Amniotic epithelial cell (primary cell): ENCODE results near the gene ABLIM1.
A peak's percentile ranks its signal among the peaks of the same experiment; 100 is the strongest.

Experiments used
- DNase-seq: peaks from one replicate; pipeline ENCODE4 v3.0.0-alpha.2; 2010; ENCODE audit warnings: low read depth

Gene ABLIM1

DNA sequence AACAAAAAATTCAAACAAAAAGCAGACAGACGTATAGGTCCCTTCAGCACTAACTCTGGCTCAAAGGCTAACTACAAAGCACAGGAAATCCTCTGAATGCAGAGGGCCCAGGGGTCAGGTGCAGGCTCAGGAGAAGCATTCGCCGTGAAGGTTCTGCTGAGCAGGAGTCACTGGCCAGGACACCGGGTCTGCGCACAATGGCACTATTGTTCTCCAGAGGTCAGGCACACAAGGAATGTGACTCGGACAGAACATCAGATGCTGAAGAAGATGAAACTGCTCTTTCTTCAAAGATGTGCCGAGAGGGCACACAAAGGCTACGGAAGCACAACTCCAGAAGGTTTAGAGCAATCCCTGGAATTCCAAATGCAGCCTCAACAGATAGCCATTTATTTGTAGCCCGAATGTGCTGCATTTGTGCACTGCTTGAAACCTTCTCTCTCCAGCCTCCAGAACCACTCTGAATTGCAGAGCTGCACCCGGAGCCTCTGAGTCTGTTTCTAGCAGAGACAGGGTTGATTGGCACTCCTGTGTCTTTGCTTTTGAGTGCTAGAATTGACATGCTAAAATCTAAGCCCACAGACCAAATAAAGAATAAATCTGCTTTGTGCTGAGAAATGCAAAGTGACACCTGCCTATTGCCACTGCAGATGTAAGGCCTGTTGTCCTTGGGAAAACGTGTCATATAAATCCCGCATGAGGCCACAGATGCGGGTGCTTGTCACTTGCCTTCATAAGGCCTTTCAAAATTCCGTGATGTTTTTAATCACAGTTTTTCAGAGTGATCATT, 168.4 kb downstream of the ABLIM1 start:
- no peak for DNase-seq

DNA sequence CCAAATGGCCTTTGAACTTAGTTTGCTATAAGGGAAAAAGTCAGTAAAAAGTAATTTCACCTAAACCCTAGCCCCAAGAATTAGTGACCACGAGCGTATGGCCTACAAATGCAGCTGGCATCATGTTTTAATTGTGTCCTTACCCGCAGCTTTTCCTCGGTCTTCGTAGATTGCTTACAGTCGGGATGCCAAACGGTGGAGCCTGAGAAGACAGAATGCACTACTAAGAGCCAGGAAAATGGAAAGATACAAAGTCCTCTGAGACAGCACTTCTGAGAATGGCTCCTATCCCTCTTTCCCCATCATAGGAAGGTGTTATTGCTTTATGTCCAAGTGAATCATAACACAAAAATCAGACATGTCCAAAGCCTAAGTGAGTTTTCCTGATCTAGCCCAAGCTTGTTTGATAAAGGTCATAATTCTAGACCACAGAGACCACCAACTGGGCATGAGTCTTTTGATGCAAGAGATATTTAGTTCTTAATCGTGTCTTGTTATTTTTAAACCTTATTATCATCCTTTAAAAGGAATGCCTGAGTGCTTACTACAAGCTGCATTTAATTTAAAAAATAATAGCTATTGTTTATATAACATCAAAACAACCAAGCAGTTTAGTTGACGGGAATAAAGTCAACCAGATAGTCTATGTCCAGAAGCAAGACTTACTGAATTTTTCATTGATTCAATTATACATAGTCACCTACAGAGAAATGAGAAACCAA, 170.1 kb downstream of the ABLIM1 start:
- DNase-seq = peak; percentile 17

DNA sequence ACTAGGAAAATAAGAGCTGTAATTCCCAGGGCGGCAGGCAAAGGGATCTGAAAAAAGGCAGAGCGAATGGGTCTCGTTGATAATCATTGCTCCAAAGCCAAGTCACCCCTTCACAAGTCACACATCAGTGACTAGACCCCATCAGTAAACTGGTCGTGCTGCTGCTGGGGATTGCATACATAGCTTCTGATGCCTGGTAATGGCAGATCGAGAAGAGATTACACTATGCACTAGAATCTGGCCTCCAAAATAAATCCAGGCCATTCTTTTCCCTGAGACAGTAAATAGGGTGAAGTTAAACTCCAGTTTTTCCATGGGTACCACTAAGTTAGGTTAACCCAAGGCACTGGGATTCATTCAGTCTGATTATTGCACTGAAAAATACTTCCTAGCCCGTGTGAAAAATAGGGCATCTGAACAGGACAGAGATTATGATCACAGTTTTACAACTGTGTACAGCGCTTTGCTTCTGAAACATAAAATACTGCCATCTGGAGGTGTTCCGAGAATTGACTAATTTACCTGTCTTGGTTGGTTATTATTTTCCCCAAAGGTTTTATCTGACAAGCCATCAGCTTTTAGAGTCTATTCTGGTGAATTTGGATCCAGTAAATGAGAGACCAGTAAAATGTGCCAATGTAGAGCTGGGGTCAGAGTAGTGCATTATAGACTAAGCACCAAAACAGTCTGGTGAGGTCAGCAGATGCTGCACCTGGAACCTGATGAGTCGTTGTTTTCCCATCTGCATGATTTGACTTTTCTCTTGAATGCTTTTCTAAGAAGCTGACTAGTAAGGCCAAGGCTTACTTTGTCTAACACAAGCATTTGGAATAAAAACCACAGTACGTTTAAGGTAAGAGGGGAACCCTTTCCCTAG, 170.9 kb downstream of the ABLIM1 start:
- DNase-seq = no peak

DNA sequence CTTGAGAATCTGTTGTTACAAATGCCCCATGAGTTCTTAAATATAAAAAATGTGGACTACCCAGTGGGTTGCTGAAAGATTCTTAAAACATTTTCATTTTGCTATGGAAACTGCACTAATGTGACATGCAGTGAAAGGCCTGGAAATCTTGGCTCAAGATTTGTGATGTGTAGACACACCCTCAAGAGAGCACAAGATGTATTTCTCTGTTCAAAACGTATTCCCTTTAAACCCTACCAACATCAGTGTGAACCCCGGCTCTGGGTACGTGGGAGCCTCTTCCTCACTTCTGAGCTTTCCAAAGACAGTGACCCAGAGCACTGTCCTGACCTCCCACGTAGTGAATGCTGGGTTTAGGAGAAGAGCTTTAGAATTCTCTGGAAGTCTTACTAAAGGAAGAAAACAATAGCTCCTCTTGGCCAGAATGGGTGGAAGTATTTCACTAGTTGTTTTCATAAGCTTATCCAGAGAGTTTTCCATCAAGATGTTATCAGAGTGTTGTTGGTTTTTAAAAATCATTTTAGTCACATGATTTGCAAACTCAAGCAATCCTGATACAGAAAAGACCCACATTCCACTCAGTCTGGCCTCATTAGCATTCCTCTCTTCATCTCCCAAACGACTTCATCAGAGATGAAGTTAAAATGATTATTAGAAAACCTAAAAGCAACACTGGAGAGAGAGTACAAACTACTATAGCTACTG, 172.2 kb downstream of the ABLIM1 start:
- DNase-seq = no peak

DNA sequence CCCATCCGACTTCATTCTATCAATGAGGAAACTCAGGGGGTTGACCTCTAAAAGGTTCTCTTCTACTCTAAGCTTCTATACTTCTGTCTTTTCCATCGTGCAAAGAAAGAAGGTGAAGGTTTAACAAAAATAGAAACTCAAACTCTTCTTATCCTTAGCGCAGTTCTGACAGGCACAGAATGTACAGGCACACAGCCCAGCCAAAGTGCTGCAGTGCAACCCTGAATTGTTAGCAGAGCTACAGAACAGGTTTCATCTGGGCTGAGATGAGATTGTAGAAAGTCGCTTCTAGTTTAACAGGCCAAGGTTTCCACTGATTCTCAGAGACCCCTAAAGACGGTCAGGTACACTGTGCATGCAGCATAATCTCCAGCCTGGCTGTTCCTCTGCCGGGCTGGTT, 174.5 kb downstream of the ABLIM1 start:
- no peak for DNase-seq

- DNase-seq = no peak
Observed at GRCh38 chr10:114482480-114483304, 175.4 kb downstream of the ABLIM1 start.

DNA sequence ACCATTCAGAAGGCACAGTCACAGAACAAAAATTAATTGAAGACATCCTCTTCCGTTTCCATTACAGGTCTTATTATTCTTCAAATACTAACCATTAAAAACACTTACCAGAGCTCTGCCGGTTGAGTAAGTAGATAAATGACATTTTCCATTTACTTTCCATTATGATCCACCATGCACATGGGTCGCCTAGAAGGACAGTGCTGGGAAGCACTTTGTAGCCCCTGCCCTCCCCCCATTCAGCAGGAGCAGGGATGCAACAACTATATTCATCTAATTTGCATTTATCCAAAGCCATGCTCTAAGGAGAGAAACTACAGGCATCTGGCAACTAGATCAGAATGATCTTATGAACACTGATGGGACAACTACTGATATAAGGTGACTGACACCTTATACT, 177.0 kb downstream of the ABLIM1 start:
- DNase-seq = no peak

GRCh38 chr10:114479836-114480235, 178.2 kb downstream of the ABLIM1 start:
- DNase-seq = no peak

DNA sequence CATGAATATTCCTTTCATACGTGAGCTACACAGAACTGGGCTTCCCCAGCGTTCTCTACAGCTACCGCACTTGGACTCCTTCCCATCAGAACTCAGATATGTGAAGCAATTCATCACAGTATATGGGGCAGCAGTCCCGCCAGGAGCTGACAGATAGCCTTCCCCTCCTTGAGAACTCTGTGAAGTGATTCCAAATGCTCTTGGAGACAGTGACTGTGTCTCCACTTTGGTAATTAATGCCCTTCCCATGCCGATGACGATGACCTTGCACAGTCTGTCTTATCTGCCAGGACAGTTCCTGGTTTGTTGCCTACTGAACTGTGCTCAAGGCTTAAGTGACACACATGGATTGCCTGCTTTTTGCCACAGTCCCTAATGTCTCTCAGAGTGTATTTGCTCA, 178.8 kb downstream of the ABLIM1 start:
- no peak for DNase-seq

- DNase-seq = no peak
Observed at GRCh38 chr10:114478281-114478680, 179.8 kb downstream of the ABLIM1 start.

GRCh38 chr10:114477285-114477684, 180.8 kb downstream of the ABLIM1 start:
- DNase-seq = no peak

DNA sequence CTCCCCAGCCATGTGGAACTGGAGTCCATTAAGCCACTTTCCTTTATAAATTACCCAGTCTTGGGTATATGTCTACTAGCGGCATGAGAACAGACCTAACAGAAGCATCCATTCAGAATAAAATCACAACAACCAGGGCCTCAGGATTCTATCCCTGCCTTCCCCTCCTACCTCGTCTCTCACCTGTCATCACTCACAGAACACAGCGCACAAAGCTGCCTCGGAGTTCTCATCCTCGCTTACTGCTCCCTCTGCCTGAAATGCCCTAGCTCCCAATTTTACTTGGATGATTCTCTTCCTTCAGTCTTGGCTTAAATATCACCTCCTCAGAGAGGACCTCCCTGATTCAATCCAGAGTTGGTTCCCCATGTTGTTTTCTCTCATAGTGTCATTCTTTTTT, 183.1 kb downstream of the ABLIM1 start:
- DNase-seq = no peak

DNA sequence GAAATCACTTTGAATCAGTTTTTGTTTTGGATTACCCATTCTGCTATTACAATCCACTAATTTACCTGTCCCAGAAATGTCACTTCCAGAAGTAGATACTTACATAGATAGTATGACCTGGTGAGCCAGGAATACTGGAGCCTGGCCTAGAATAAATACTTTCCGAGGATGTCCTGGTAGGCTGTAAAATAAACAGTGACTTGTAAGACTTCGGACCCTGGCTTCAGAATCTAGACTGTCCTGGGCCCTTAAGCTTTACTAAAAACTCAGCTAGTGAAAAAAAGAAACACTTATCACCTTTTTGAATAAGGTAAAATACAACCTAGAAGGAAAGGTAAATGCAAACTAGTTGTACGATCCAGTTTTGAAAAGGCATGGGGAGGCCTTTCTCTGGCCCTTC, 184.3 kb downstream of the ABLIM1 start:
- DNase-seq = no peak

DNA sequence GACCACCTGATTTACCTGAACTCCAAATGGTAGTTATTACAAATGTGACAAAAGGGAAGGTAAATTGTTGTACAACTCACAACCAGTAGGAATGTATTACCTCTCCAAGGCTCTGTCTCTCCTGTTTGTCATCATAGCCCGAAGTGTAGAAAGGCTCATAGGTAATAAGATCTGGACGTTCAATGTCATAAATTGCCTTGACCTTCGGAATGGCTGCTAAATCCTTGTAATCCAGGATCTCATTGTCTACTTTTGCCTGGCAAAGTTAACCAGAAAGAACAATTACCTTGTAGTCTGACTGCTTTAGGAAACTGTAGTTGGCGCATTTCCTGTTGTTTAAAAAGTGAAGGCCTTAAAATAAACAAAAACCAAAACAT, 185.2 kb downstream of the ABLIM1 start:
- no peak for DNase-seq

- DNase-seq = no peak
Observed at GRCh38 chr10:114471906-114472876, 185.9 kb downstream of the ABLIM1 start.

GRCh38 chr10:114470956-114471905, 186.8 kb downstream of the ABLIM1 start:
- DNase-seq = peak; percentile 60

DNA sequence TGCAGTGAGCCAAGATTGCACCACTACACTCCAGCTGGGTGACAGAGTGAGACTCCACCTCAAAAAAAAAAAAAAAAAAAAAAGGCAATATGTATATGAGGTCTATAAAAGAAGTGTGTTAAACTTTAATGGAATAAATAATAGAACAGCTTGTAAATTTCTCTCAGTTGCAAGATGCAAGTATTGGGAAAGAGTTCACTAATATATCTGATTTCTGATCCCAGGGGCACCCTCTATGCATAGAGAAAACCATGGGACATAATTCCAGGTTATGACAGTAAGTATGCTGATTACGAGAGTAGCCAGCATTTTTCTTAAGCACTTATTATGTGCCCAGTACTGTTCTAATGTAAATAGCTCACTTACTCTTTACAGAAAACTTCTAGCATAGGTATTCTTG, 187.7 kb downstream of the ABLIM1 start:
- DNase-seq = no peak

GRCh38 chr10:114458955-114459354, 199.1 kb downstream of the ABLIM1 start:
- DNase-seq = peak; percentile 58
